HL-60/S4 treated with retinoic acid at 250 ng/mL for 4 days and 3 days (cell line): ENCODE data around the gene ACTN1.

Source experiments
- in situ Hi-C: fragments of 300-500 bp; cut with MboI; formaldehyde crosslinking; loops from 2 replicates; pipeline ENCODE4 v1.7.0; 2022; ENCODE audit warnings: low sequenced_read_pairs

ACTN1 gene

GRCh38 chr14:68921049-68921448 is 58.1 kb downstream of the ACTN1 start:
- in situ Hi-C loops: loop anchor here (25.0 kb wide), 1 partner anchor 166 kb away; no protein-coding TSS in a partner anchor

GRCh38 chr14:68919129-68919927 is 59.8 kb downstream of the ACTN1 start:
- in situ Hi-C loops: loop anchor here (25.0 kb wide), 1 partner anchor 168 kb away; no protein-coding TSS in a partner anchor

- in situ Hi-C loops: loop anchor here (25.0 kb wide), 1 partner anchor 169 kb away; no protein-coding TSS in a partner anchor
Observed at GRCh38 chr14:68918612-68919011, 60.5 kb downstream of the ACTN1 start.

GRCh38 chr14:68916358-68916941 is 62.7 kb downstream of the ACTN1 start:
- in situ Hi-C loops: loop anchor here (25.0 kb wide), 1 partner anchor 171 kb away; no protein-coding TSS in a partner anchor

- in situ Hi-C loops: loop anchor here (25.0 kb wide), 1 partner anchor 174 kb away; no protein-coding TSS in a partner anchor
Observed at GRCh38 chr14:68913516-68913915, 65.6 kb downstream of the ACTN1 start.

GRCh38 chr14:68911594-68912227 is 67.4 kb downstream of the ACTN1 start:
- in situ Hi-C loops: loop anchor here (25.0 kb wide), 1 partner anchor 176 kb away; no protein-coding TSS in a partner anchor

GRCh38 chr14:68910540-68910939 is 68.6 kb downstream of the ACTN1 start:
- in situ Hi-C loops: loop anchor here (25.0 kb wide), 1 partner anchor 177 kb away; no protein-coding TSS in a partner anchor

GRCh38 chr14:68908803-68909202 is 70.3 kb downstream of the ACTN1 start:
- in situ Hi-C loops: loop anchor here (25.0 kb wide), 1 partner anchor 178 kb away; no protein-coding TSS in a partner anchor

- in situ Hi-C loops: loop anchor here (25.0 kb wide), 1 partner anchor 179 kb away; no protein-coding TSS in a partner anchor
Observed at GRCh38 chr14:68908201-68908600, 70.9 kb downstream of the ACTN1 start.

GRCh38 chr14:68906439-68906838 is 72.7 kb downstream of the ACTN1 start:
- in situ Hi-C loops: loop anchor here (25.0 kb wide), 1 partner anchor 181 kb away; no protein-coding TSS in a partner anchor

GRCh38 chr14:68905107-68905895 is 73.8 kb downstream of the ACTN1 start:
- in situ Hi-C loops: loop anchor here (25.0 kb wide), 1 partner anchor 182 kb away; no protein-coding TSS in a partner anchor

- in situ Hi-C loops: loop anchor here (25.0 kb wide), 1 partner anchor 185 kb away; no protein-coding TSS in a partner anchor
Observed at GRCh38 chr14:68902357-68902756, 76.7 kb downstream of the ACTN1 start.

- in situ Hi-C loops: no loop called here
Observed at GRCh38 chr14:68899033-68899603, 80.0 kb downstream of the ACTN1 start.

- in situ Hi-C loops: no loop called here
Observed at GRCh38 chr14:68898248-68899032, 80.7 kb downstream of the ACTN1 start.

- in situ Hi-C loops: no loop called here
Observed at GRCh38 chr14:68897559-68898155, 81.4 kb downstream of the ACTN1 start.

- in situ Hi-C loops: no loop called here
Observed at GRCh38 chr14:68896132-68896531, 83.0 kb downstream of the ACTN1 start.

GRCh38 chr14:68894802-68895703 is 84.0 kb downstream of the ACTN1 start:
- in situ Hi-C loops: no loop called here

GRCh38 chr14:68894123-68894522 is 85.0 kb downstream of the ACTN1 start:
- in situ Hi-C loops: no loop called here
